Brain microvascular endothelial cell (primary cell): ENCODE data around the gene GIT1.

ENCODE experiments used
- DNase-seq: peaks from one replicate; pipeline ENCODE4 v3.0.0-alpha.2; 2020
- H3K27ac ChIP-seq: fragments of 250-450 bp; sonication (Bioruptor Pico); 2 replicates; pipeline ENCODE4 v1.5.1; 2020; ENCODE audit warnings: mild to moderate bottlenecking, moderate library complexity
- H3K27me3 ChIP-seq: fragments of 250-450 bp; sonication (Bioruptor Pico); replicated peaks from 2 replicates; pipeline ENCODE4 v1.5.1; 2020; ENCODE audit warnings: mild to moderate bottlenecking
- H3K36me3 ChIP-seq: fragments of 250-450 bp; sonication (Bioruptor Pico); replicated peaks from 2 replicates; pipeline ENCODE4 v1.5.1; 2020; ENCODE audit warnings: mild to moderate bottlenecking
- H3K4me3 ChIP-seq: 2 replicates; pipeline ENCODE4 v1.5.1; 2011; ENCODE audit warnings: low read depth, mild to moderate bottlenecking, control low read depth, low read length, moderate library complexity
- CTCF ChIP-seq: IDR thresholded peaks from 2 replicates; pipeline ENCODE4 v1.5.1; 2011; ENCODE audit warnings: low read depth, mild to moderate bottlenecking, moderate library complexity, low read length, control low read depth, inconsistent platforms; ENCODE audit errors: missing control alignments
- in situ Hi-C: cut with HindIII; loops from 2 replicates; pipeline ENCODE4 v1.10.0; 2017; ENCODE audit warnings: low sequenced_read_pairs, low pct_ligation_motif_present

Gene GIT1

DNA sequence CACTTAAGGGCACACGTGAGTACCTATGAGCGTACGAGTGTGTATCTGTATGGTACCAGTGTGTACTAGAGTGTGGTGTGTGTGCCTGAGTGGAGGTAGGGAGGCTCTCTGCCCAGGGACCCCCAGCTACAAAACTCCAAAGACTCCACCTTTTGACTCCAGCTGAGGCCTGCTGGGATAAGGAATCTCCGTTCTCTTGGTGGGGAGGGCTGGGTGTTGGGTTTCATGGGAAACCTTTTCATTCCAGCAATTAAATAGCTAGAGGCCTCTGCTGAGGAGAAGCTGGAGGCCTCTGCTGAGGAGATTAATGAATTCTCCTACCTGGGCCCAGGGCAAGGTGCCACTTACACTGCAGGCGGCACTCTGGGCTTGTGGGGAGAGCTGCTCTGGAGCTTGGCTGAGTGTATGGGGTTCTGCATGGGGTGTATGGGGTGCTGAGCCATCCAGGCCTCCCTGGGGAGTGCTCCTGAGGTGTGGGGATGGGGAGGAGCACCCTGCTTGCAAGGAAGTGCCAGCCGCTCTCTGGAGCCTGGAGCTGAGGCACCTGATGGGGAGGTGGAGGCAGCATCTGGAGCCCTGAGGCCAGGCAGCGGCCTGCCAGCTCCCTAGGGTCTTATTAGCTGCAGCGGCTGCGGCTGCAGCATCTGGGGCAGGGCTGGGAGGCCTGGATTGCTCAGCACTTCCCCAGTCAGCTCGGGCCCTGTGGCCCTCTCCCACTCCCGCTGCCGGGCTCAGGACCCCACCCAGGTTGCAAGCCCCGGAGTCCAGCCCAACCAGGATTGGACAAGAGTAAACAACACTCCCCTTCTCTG, 8.1 kb upstream of the GIT1 start:
- Histone ChIP-seq H3K4me3 (no peak overlapping the region), H3K27ac (no peak overlapping the region), H3K36me3 (no peaks in the 10 kb centered on the region), H3K27me3 (no peaks in the 10 kb centered on the region)
- in situ Hi-C loops = no loop called here
- DNase-seq = no peak
- no peak for TF ChIP-seq CTCF

GRCh38 chr17:29596811-29597210, 7.4 kb upstream of the GIT1 start:
- H3K4me3 ChIP-seq = no peak overlapping the region
- no peaks in the 10 kb centered on the region for H3K27me3 ChIP-seq
- TF ChIP-seq CTCF = no peak
- no peak overlapping the region for H3K27ac ChIP-seq
- in situ Hi-C loops = no loop called here
- no peaks in the 10 kb centered on the region for H3K36me3 ChIP-seq
- DNase-seq = no peak

GRCh38 chr17:29595943-29596774, 6.7 kb upstream of the GIT1 start:
- no peak for TF ChIP-seq CTCF
- DNase-seq = no peak
- Histone ChIP-seq H3K36me3 (no peaks in the 10 kb centered on the region), H3K4me3 (no peak overlapping the region), H3K27me3 (no peaks in the 10 kb centered on the region), H3K27ac (no peak overlapping the region)
- in situ Hi-C loops = no loop called here

DNA sequence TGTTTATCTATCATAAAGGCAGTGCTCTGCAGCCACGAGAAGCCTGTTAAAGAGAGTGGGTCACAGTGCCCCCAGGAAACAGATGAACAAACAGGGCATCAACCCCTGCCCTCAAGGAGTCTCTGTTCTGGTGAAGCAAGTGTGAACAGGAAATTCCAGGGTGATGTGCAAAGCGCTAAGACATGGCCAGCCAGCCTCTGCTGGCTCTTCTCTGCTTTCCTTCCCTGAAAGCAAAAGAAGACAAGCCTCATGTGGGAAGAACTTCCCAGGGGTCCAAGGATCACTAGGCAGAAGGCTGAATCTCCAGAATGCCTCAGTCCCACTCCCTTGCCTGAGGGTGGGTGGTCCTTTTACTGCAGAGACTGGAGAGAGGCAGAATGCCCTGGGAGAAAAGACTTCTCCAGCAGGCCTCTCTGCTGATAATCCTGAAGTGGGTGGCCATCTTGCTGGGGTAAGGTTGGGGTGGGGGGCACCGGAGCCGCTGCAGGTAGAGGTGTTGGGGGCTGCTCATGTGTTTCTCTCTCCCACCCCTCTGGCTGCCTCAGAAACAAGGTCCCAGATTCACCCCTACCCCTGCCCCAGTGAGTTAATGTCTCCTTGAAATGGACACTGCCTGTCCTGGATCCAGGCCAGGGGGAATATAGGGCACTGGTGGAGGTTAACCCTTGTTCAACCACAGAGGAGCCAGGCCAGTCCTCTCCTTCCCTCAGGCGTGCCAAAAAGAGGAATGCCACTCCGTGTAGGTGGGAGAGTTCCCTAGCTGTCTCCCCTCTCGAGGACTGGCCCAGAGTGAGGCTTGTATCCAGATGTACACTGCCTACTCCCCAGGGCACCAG, 5.9 kb upstream of the GIT1 start:
- H3K4me3 ChIP-seq = no peak overlapping the region
- in situ Hi-C loops = no loop called here
- H3K36me3 ChIP-seq = no peaks in the 10 kb centered on the region
- TF ChIP-seq CTCF = no peak
- H3K27me3 ChIP-seq = no peaks in the 10 kb centered on the region
- H3K27ac ChIP-seq = no peak overlapping the region
- no peak for DNase-seq

GRCh38 chr17:29594519-29595090, 5.2 kb upstream of the GIT1 start:
- in situ Hi-C loops = no loop called here
- TF ChIP-seq CTCF = no peak
- H3K27ac ChIP-seq = no peak overlapping the region
- no peak for DNase-seq
- H3K27me3 ChIP-seq = no peaks in the 10 kb centered on the region
- H3K4me3 ChIP-seq = no peak overlapping the region
- no peaks in the 10 kb centered on the region for H3K36me3 ChIP-seq
